Measurements from ENCODE around the gene SYT9.

GRCh38 chr11:7348432-7349304 lies 97.0 kb downstream of the SYT9 start:
- no peak for TF ChIP-seq YY1 (IDR thresholded peaks at IDR 0.05; ENCODE audit: insufficient read depth, insufficient read length)
- TF ChIP-seq SUZ12 (IDR thresholded peaks at IDR 0.05; ENCODE audit: extremely low read depth, insufficient read depth, insufficient read length), result no peak
- no peak for TF ChIP-seq ZNF274 (IDR thresholded peaks at IDR 0.05; ENCODE audit: low read depth, low read length)

Data from NT2/D1 (cell line).